ENCODE data around the gene BMAL1. TPM values are rescaled to one million over a fixed set of nuclear protein-coding genes. Genes with fewer than 3 reads are reported as not detected.

BMAL1 gene
- total and polyA plus RNA-seq, 2 of the 8 experiments (the other 6 are each of a cell fraction or from before 2014, with no cell fraction given), result 6.8 to 6.9 TPM

DNA sequence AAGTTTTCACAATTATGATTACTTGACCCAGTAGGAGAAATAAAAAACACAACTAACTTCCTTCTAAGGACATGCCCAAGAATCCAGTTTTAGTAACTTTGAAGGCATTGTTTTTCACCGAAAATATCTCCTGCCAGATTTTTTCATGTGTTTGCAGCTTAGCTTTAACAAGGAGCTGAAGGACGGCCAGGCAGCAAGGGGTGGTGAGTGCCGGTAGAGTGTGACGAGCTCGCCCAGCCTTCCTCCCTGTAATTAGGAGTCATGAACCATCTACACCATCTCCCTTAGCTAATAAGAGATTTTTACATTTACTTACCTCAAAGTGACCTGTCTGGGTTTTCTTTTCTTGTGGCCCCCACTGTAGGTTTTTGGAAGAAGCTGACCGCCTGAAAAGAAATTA, 72.0 kb downstream of the BMAL1 start (continued):
- TF ChIP-seq, protein P1, sequence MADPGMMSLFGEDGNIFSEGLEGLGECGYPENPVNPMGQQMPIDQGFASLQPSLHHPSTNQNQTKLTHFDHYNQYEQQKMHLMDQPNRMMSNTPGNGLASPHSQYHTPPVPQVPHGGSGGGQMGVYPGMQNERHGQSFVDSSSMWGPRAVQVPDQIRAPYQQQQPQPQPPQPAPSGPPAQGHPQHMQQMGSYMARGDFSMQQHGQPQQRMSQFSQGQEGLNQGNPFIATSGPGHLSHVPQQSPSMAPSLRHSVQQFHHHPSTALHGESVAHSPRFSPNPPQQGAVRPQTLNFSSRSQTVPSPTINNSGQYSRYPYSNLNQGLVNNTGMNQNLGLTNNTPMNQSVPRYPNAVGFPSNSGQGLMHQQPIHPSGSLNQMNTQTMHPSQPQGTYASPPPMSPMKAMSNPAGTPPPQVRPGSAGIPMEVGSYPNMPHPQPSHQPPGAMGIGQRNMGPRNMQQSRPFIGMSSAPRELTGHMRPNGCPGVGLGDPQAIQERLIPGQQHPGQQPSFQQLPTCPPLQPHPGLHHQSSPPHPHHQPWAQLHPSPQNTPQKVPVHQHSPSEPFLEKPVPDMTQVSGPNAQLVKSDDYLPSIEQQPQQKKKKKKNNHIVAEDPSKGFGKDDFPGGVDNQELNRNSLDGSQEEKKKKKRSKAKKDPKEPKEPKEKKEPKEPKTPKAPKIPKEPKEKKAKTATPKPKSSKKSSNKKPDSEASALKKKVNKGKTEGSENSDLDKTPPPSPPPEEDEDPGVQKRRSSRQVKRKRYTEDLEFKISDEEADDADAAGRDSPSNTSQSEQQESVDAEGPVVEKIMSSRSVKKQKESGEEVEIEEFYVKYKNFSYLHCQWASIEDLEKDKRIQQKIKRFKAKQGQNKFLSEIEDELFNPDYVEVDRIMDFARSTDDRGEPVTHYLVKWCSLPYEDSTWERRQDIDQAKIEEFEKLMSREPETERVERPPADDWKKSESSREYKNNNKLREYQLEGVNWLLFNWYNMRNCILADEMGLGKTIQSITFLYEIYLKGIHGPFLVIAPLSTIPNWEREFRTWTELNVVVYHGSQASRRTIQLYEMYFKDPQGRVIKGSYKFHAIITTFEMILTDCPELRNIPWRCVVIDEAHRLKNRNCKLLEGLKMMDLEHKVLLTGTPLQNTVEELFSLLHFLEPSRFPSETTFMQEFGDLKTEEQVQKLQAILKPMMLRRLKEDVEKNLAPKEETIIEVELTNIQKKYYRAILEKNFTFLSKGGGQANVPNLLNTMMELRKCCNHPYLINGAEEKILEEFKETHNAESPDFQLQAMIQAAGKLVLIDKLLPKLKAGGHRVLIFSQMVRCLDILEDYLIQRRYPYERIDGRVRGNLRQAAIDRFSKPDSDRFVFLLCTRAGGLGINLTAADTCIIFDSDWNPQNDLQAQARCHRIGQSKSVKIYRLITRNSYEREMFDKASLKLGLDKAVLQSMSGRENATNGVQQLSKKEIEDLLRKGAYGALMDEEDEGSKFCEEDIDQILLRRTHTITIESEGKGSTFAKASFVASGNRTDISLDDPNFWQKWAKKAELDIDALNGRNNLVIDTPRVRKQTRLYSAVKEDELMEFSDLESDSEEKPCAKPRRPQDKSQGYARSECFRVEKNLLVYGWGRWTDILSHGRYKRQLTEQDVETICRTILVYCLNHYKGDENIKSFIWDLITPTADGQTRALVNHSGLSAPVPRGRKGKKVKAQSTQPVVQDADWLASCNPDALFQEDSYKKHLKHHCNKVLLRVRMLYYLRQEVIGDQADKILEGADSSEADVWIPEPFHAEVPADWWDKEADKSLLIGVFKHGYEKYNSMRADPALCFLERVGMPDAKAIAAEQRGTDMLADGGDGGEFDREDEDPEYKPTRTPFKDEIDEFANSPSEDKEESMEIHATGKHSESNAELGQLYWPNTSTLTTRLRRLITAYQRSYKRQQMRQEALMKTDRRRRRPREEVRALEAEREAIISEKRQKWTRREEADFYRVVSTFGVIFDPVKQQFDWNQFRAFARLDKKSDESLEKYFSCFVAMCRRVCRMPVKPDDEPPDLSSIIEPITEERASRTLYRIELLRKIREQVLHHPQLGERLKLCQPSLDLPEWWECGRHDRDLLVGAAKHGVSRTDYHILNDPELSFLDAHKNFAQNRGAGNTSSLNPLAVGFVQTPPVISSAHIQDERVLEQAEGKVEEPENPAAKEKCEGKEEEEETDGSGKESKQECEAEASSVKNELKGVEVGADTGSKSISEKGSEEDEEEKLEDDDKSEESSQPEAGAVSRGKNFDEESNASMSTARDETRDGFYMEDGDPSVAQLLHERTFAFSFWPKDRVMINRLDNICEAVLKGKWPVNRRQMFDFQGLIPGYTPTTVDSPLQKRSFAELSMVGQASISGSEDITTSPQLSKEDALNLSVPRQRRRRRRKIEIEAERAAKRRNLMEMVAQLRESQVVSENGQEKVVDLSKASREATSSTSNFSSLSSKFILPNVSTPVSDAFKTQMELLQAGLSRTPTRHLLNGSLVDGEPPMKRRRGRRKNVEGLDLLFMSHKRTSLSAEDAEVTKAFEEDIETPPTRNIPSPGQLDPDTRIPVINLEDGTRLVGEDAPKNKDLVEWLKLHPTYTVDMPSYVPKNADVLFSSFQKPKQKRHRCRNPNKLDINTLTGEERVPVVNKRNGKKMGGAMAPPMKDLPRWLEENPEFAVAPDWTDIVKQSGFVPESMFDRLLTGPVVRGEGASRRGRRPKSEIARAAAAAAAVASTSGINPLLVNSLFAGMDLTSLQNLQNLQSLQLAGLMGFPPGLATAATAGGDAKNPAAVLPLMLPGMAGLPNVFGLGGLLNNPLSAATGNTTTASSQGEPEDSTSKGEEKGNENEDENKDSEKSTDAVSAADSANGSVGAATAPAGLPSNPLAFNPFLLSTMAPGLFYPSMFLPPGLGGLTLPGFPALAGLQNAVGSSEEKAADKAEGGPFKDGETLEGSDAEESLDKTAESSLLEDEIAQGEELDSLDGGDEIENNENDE (IDR thresholded peaks at IDR 0.05; ENCODE audit: insufficient replicate concordance, low read length), result no peak
- no peak for TF ChIP-seq RNF2 (IDR thresholded peaks at IDR 0.05; ENCODE audit: borderline replicate concordance, low read depth, low read length, missing control alignments, poor library complexity, severe bottlenecking)
- TF ChIP-seq HDAC6 (IDR thresholded peaks at IDR 0.05; ENCODE audit: low read depth, low read length), result no peak
- no peak for TF ChIP-seq FOSL1 (IDR thresholded peaks at IDR 0.05; ENCODE audit: insufficient read depth, low read depth, low read length)
- TF ChIP-seq, protein P2, sequence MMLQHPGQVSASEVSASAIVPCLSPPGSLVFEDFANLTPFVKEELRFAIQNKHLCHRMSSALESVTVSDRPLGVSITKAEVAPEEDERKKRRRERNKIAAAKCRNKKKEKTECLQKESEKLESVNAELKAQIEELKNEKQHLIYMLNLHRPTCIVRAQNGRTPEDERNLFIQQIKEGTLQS (IDR thresholded peaks at IDR 0.05; ENCODE audit: insufficient read depth, low read depth, low read length), result no peak
- no peak for TF ChIP-seq YY1 (IDR thresholded peaks at IDR 0.05; ENCODE audit: low read depth, low read length)

Measured in H1 (cell line).